HG02798 (cell line): Measurements from ENCODE around the gene RHEB.
A peak's percentile ranks its signal among the peaks of the same experiment; 100 is the strongest.
"Not testable (repeated sequence)": the region's sequence is repeated elsewhere in the genome, so short reads cannot be mapped to it uniquely, and the experiment has no call there.

ENCODE experiments used
- ATAC-seq: cut with Tn5 transposase; IDR thresholded peaks from one replicate; pipeline ENCODE4 v1.9.1; 2021; ENCODE audit warnings: mild to moderate bottlenecking; ENCODE audit not compliant: unreplicated experiment, poor library complexity

Gene RHEB

DNA sequence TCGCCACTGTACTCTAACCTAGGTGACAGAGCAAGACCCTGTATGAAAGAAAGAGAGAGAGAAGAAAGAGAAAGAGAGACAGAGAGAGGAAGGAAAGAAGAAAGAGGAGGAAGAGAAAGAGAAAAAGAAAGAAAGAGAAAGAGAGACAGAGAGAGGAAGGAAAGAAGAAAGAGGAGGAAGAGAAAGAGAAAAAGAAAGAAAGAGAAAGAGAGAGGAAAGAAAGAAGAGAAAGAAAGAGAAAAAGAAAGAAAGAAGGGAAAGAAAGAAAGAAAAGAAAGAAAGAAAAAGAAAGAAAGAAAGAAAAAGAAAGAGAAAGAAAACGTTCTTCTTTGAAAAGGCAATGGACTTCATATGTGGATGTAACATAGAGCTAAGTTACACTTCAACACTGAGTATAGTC lies 16.5 kb upstream of the RHEB start:
- not testable (repeated sequence) for ATAC-seq

DNA sequence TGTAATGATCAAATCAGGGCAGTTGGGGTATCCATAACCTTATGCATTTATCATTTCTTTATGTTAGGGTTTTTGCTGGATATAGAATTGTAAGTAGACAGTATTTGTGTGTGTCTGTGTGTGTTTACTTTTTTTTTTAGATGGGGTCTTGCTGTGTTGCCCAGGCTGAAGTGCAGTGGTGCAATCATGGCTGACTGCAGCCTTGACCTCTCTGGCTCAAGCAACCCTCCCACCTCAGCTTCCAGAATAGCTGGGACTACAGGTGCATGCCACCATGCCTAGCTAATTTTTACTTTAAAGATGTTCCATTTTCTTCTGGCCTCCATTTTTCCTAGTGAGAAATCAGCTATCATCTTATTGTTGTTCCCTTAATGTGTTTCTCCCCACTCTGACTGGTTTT lies 10.1 kb upstream of the RHEB start:
- no peak for ATAC-seq

GRCh38 chr7:151524845-151525244 lies 5.2 kb upstream of the RHEB start:
- ATAC-seq = no peak

DNA sequence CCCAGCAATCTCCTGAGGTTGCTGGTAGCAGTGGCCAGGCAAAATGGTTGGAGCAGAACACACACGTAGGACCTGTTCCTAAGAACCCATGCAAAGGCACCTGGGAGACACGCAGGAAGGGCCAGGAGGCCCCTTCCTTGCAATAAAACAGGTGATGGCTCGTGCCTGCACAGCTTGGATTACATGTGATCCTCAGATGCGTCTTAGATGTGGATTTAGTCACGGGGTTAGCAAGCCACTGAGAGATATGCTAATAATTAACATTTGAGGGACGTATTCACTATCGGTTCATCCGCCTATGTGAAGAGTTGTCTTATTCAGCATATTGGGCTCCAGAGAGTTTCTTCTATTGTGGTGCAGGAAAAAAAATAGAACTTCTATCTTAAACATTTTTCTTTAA lies 4.6 kb upstream of the RHEB start:
- ATAC-seq = no peak

DNA sequence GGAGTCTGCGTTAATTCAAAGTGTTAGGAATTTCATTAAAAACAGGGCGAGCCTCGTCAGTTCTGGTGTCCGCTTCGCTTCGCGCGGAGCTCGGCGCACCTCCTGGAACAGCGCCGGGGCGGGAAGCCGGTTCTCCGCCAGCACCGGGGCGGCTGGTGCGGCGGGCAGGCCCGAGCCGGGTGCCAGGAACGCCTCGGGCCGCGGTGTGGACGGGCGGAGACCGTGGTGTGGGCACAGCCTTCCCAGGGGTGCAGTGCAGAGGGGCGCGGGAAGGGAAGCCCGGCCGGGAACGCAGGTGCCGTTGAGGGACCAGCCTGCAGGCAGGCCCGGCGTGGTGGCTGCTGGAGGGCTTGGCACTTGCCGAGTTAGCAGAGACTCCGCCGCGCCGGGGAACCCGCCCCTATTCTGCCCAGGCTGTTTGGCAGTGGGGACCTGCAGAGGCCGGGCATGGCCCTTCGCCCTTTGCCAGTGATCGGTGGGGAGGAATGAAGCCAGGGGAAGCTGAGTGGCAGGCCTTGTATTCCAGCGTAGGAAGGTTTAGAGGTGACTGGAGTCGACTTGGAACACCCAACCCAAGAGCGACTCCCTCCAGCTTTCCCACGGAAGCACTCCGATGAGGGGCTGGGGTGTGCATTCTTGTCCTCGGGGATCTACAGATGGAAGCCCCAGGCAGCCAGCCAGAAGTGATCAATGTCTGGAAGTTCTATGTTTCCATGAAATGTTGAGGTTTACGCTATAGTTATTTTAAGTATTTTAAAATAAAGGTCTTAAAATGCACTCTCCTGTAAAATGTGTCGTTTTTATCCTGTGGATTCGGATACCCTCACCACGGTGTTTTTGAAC lies 945 bp upstream of the RHEB start:
- ATAC-seq = no peak

DNA sequence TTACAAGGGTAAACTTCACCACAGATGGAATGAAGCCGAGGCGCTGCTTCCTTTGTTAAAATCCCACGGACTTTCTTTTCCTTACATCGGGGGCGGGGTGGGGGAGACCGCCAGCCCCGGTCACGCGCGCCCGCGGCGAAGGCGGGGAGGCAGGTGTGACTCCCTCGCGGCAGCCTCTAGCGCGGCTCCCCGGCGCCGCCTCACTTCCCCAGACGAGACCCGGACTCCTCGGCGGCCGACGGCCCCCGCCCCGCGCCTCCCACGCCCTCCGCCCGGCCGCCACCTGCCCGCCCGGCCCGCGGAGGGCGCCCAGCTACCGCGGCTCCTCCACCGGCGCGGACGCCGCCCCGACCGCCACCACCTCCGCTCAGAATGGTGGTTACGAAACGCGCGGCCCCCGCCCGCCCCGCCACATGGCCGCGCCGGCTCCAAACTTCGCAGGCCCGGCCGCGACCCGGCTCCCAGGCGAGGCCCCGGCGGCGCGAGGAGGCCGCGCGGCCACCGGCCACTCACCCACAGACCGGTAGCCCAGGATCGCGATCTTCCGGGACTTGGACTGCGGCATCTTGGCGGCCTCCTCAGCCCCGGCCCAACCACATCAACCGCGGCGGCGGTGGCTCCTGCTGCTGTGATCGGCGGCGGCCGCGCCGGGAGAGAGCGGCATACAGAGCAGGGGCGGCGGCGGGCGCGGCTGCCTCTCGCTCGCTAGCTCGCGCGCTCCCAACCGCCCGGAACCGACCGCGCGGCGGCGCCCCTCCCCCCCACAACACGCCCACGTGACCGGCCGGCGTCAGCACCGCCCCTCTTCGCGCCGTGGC lies 539 bp downstream of the RHEB start:
- peak; percentile 59 for ATAC-seq

DNA sequence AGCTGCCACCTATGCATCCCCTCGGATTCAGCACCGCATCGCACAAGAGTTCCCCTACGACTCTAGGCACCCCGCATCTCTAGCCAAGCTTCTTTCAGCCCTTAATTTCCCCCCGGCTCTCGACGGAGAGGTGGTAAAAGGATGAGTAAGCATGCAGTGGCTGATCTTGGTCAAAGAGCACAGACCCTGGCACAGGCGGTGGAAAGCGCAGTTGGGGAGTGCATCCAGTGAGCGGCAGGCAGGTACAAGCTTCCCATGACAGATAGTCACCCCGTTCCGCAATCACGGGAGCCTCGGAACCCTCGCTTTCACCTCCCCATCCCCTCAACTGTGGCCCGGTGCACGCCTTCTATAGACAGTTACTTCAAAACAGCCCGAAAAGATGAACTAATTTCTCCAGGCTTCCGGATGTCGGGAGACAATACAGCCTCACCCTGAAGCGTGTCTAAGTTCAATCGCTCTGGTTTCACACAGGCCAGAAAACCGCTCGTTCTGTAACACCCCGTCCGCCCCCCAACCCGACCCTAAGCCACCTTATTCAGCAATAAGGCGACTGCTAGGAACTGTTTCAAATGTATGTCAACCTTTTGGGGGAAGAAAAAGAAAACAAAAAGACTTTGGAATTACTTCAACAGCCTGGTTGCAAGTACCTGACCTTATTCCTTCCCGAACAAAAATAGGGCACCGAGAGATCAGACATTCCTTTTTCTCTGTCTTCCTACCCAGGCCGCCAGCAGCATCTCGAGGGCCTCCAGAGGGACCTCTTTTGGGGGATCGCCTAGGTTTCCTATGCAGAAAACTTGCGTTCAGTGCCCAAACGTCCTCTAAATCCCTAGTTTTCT lies 1.4 kb downstream of the RHEB start:
- no peak for ATAC-seq

- ATAC-seq = no peak
Measured at GRCh38 chr7:151517601-151518104, 2.0 kb downstream of the RHEB start.

- ATAC-seq = no peak
Measured at GRCh38 chr7:151515276-151515565, 4.5 kb downstream of the RHEB start.

DNA sequence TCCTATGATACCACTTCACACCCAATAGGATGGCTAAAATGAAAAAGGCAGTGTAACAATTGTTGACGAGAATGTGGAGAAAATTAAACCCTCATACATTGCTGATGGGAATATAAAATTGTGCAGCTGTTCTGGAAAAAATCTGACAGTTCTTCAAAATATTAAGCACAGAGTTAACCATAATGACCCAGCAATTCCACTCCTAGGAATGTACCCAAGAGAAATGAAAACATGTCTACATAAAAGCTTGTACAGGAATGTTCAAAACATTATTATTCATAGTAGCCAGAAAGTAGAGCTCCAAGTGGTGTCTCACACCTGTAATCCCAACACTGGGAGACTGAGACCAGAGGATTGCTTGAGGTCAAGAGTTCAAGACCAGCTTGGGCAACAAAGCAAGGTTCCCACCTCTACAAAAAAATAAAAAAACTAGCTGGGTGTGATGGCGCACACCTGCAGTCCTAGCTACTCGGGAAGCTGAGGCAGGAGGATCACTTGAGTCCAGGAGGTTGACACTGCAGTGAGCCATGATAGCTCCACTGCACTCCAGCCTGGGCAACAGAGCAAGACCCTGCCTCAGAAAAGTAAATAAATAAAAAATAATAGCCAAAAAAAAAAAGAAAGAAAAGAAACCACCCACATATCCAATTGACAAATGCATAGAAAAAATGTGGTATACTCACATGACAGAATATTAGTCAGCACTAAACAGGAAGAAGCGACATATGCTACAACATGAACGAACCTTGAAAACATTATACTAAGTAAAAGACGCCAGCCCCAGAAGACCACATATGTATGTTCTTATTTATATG lies 5.0 kb downstream of the RHEB start:
- ATAC-seq = no peak

DNA sequence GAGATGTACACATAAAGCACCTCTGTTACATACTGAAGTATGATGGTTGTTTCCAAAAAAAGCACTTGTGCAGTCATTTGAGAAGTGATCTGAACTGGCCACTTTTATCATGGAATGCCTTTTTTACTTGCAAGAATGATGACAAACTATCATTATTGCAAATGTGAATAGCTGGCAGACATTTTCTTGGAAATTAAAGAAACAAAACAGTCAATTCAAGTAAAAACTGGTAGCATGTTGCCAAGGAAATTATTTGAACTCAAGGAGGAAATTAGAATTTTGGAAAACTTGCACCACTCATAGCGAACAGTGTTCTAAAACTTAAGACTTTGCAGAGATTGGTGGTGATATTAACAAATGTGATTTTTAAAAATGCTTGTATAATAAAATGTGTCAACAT lies 6.6 kb downstream of the RHEB start:
- ATAC-seq = no peak

- no peak for ATAC-seq
Measured at GRCh38 chr7:151512353-151512752, 7.3 kb downstream of the RHEB start.

DNA sequence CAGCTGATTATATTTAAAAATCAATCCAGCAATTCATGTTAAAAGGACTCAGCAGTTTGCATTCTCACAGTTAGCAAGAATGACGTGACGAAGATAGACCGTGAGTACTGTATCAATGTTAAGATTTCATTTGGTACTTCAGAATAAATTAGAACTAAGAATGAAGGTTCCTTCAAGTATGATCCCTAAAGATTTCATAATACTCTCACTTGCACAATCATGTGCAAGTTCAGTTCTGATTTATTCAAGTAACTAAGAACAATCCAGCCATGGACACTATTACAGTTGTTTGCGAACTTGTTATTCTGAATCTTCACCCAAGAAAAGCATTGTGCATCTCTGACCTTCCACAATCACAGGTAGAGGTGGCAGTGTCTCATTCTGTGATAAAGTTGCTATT lies 7.7 kb downstream of the RHEB start:
- no peak for ATAC-seq

DNA sequence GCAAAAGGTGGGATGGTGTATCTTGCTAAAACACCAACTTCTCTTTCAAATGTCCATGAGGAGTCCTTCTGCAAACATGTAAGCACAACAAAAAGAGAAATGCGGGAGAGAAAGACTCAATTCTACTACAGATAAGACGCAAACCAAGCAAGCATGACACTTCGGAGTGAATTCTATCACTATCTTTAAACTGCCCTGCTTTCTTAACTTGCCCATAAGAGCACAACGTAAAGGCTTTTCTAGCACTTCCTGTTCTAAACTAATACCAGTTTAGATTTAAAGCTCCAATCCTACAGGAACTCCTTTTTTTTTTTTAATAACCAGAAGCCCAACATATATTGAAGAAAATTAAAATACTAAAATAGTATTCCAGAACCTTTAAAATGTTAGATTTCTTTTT lies 8.4 kb downstream of the RHEB start:
- no peak for ATAC-seq

DNA sequence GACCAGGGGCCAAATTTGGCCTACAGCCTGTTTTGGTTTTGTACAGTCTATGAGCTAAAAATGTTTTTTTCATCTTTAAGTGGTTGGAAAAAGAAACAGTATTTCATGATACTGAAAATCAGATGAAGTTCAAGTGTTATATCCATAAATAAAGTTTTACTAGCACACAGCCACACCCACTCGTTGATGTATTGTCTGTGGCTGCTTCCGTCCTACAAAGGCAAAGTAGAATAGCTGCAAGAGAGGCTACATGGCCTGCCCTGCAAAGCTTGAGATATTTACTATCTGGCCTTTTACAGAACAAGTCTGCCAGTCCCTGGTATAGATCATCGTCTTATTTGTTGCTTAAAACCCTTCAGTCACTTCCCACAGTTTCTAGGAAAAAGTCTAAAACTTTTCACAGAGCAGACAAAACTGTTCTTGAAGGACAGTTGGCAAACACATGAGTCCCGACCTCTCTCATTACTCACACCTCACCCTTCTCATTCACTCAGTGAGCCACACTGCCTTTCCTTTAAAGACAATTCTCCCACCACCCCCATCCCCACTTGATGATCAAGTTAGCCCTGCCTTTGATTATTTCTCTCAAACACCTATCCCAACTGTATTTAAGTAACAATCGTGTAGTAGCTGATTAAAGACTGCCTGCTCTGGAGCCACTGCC lies 9.9 kb downstream of the RHEB start:
- no peak for ATAC-seq

- no peak for ATAC-seq
Measured at GRCh38 chr7:151508991-151509390, 10.7 kb downstream of the RHEB start.

DNA sequence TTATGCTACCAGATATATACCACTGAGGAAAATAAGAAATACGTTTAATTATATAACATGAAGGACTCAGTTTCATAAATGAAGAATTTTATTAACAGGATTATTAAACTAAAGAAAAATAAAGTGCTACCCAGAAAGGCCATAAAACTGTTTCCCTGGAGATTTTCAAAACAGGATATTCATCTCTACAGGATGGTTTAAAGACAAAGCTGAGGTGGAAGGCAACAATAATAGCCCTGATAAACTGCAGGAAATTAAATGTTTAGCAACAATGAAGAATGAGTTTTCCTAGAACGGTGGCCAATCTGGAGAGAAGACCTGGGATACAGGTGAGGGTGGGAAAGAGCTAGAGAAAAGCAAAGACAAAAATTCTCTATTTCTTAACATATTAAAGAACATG lies 11.9 kb downstream of the RHEB start:
- no peak for ATAC-seq

GRCh38 chr7:151506901-151507382 lies 12.8 kb downstream of the RHEB start:
- no peak for ATAC-seq

DNA sequence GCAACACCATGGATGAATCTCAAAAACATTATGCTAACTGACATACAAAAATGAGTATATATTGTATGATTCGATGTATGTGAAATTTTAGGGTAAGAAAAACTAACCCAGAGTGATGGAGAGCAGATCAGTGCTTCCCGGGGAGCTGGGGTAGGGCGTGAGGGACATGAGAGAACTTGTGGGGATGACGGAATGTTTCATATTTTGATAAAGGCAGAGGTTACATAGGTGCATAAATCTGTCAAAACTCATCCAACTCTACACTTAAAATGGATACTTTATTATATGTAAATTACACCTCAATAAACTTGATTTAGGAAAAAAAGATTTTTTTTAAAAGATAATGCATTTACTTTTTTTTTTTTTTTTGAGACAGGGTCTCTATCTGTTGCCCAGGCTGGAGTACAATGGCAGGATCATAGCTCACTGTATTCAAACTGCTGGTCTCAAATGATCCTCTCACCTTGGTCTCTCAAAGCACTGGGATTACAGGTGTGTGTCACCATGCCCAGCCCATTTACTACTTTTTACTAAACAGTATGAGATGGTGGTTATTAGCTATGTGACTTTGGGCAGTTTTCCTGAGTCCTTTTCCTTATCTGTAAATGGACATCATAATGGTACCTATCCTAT lies 13.7 kb downstream of the RHEB start:
- ATAC-seq = no peak
